ENCODE data around the gene TYMS.

Gene TYMS

GRCh38 chr18:717003-717402 is 59.5 kb downstream of the TYMS start:
- no peak overlapping the region for H3K27ac Mint-ChIP-seq
- H3K4me1 Mint-ChIP-seq (ENCODE audit: low read depth) = peaks cover 8% of the 10 kb centered on the region
- no peak for DNase-seq (ENCODE audit: low spot score)
- H3K9me3 Mint-ChIP-seq = no peaks in the 10 kb centered on the region
- H3K4me3 Mint-ChIP-seq = no peak overlapping the region
- H3K36me3 Mint-ChIP-seq (ENCODE audit: low read depth) = peaks cover 3% of the 10 kb centered on the region
- H3K27me3 Mint-ChIP-seq (ENCODE audit: low read depth) = no peaks in the 10 kb centered on the region
